ENCODE measurements around the gene GJB2. TPM values are rescaled to one million over a fixed set of nuclear protein-coding genes. Genes with fewer than 3 reads are reported as not detected.
A peak's percentile ranks its signal among the peaks of the same experiment; 100 is the strongest.
"Not testable (repeated sequence)": the region's sequence is repeated elsewhere in the genome, so short reads cannot be mapped to it uniquely, and the experiment has no call there.

Gene GJB2
- total RNA-seq, 2 experiments from 2014 or later = 0.72 to 0.89 TPM

- no peaks in the 10 kb centered on the region for H3K9me3 Mint-ChIP-seq
These were observed 32.1 kb downstream of the GJB2 start, which contains the start of gene GJA3 for GRCh38 chr13:20160306-20161274. Gene GJA3, minus strand, starts transcription at chr13:20161052. Its CDS starts 17,764 bp downstream, at chr13:20143288.

GRCh38 chr13:20159646-20160305 is 33.0 kb downstream of the GJB2 start:
- H3K27ac Mint-ChIP-seq = no peak overlapping the region
- CTCF ChIA-PET = interaction anchor here (0.6 to 2.9 kb wide), 6 partner anchors 23 to 69 kb away, joined by 3 to 11 read pairs (median 4); no protein-coding TSS in a partner anchor
- H3K36me3 Mint-ChIP-seq (ENCODE audit: low read depth) = no peaks in the 10 kb centered on the region
- intact Hi-C loops (cut with micrococcal nuclease) = loop anchor here (2.0 to 10.0 kb wide), 3 partner anchors 377 to 1007 kb away; partner anchors contain the start of gene PSPC1
- no peak for DNase-seq
- H3K27me3 Mint-ChIP-seq (ENCODE audit: low read depth) = peaks cover 44% of the 10 kb centered on the region
- H3K4me1 Mint-ChIP-seq (ENCODE audit: low read depth) = peaks cover 8% of the 10 kb centered on the region
- H3K4me3 Mint-ChIP-seq = peak overlapping the region; percentile 52
- H3K9me3 Mint-ChIP-seq = no peaks in the 10 kb centered on the region

More at GRCh38 chr13:20160306-20161274, 32.1 kb downstream of the GJB2 start, which contains the start of gene GJA3:
- peaks cover 44% of the 10 kb centered on the region for H3K27me3 Mint-ChIP-seq (ENCODE audit: low read depth)
- intact Hi-C loops (cut with micrococcal nuclease) = loop anchor here (2.0 to 10.0 kb wide), 3 partner anchors 378 to 1008 kb away; partner anchors contain the start of gene PSPC1
- CTCF ChIA-PET = interaction anchor here (0.6 to 2.9 kb wide), 5 partner anchors 23 to 69 kb away, joined by 4 to 11 read pairs (median 5); no protein-coding TSS in a partner anchor
- peak within 1 kb of the TSS; percentile 73 for H3K4me3 Mint-ChIP-seq
- peaks cover 8% of the 10 kb centered on the region for H3K4me1 Mint-ChIP-seq (ENCODE audit: low read depth)
- H3K36me3 Mint-ChIP-seq (ENCODE audit: low read depth) = no peaks in the 10 kb centered on the region
- peak; percentile 68 for DNase-seq
- no peak within 1 kb of the TSS for H3K27ac Mint-ChIP-seq

- DNase-seq = no peak
- Mint-ChIP-seq H3K4me1 (ENCODE audit: low read depth) (peaks cover 6% of the 10 kb centered on the region), H3K36me3 (ENCODE audit: low read depth) (no peaks in the 10 kb centered on the region), H3K4me3 (no peak overlapping the region), H3K27ac (no peak overlapping the region), H3K27me3 (ENCODE audit: low read depth) (peaks cover 38% of the 10 kb centered on the region), H3K9me3 (no peaks in the 10 kb centered on the region)
- intact Hi-C loops (cut with micrococcal nuclease) = no loop called here
- CTCF ChIA-PET = interaction anchor here (0.7 to 0.8 kb wide), 2 partner anchors 29 to 713 kb away, joined by 3 read pairs; no protein-coding TSS in a partner anchor
These were observed 35.5 kb downstream of the GJB2 start for GRCh38 chr13:20157151-20157796.

- Mint-ChIP-seq H3K27ac (no peak overlapping the region), H3K9me3 (no peaks in the 10 kb centered on the region), H3K4me3 (no peak overlapping the region), H3K4me1 (ENCODE audit: low read depth) (peaks cover 6% of the 10 kb centered on the region), H3K36me3 (ENCODE audit: low read depth) (no peaks in the 10 kb centered on the region), H3K27me3 (ENCODE audit: low read depth) (peaks cover 35% of the 10 kb centered on the region)
- intact Hi-C loops (cut with micrococcal nuclease) = no loop called here
- CTCF ChIA-PET = interaction anchor here (0.8 kb wide), 1 partner anchor 29 kb away, joined by 3 read pairs; no protein-coding TSS in a partner anchor
- DNase-seq = no peak
These were observed 36.0 kb downstream of the GJB2 start for GRCh38 chr13:20156702-20157101.

GRCh38 chr13:20153290-20153689 is 39.4 kb downstream of the GJB2 start:
- H3K27ac Mint-ChIP-seq; H3K9me3 Mint-ChIP-seq; DNase-seq; H3K36me3 Mint-ChIP-seq (ENCODE audit: low read depth); H3K4me1 Mint-ChIP-seq (ENCODE audit: low read depth); H3K4me3 Mint-ChIP-seq; intact Hi-C loops (cut with micrococcal nuclease): not testable (repeated sequence)
- H3K27me3 Mint-ChIP-seq (ENCODE audit: low read depth) = peaks cover 26% of the 10 kb centered on the region
- CTCF ChIA-PET = interaction anchor here (0.6 kb wide), 1 partner anchor 11 kb away, joined by 6 read pairs; no protein-coding TSS in a partner anchor

GRCh38 chr13:20151612-20152011 is 41.1 kb downstream of the GJB2 start:
- Mint-ChIP-seq H3K4me3 (no peak overlapping the region), H3K27ac (no peak overlapping the region), H3K27me3 (ENCODE audit: low read depth) (peaks cover 18% of the 10 kb centered on the region), H3K9me3 (no peaks in the 10 kb centered on the region), H3K4me1 (ENCODE audit: low read depth) (no peaks in the 10 kb centered on the region), H3K36me3 (ENCODE audit: low read depth) (no peaks in the 10 kb centered on the region)
- no peak for DNase-seq
- intact Hi-C loops (cut with micrococcal nuclease) = no loop called here
- CTCF ChIA-PET = interaction anchor here (1.0 kb wide), 1 partner anchor 11 kb away, joined by 3 read pairs; no protein-coding TSS in a partner anchor

- Mint-ChIP-seq H3K4me1 (ENCODE audit: low read depth) (no peaks in the 10 kb centered on the region), H3K27ac (no peak overlapping the region), H3K9me3 (no peaks in the 10 kb centered on the region), H3K36me3 (ENCODE audit: low read depth) (no peaks in the 10 kb centered on the region), H3K4me3 (no peak overlapping the region), H3K27me3 (ENCODE audit: low read depth) (peaks cover 22% of the 10 kb centered on the region)
- intact Hi-C loops (cut with micrococcal nuclease) = no loop called here
- CTCF ChIA-PET = interaction anchor here (1.0 kb wide), 1 partner anchor 12 kb away, joined by 3 read pairs; no protein-coding TSS in a partner anchor
- no peak for DNase-seq
These were observed 41.7 kb downstream of the GJB2 start for GRCh38 chr13:20151016-20151415.

GRCh38 chr13:20150561-20150960 is 42.2 kb downstream of the GJB2 start:
- no peak overlapping the region for H3K27ac Mint-ChIP-seq
- peaks cover 24% of the 10 kb centered on the region for H3K27me3 Mint-ChIP-seq (ENCODE audit: low read depth)
- CTCF ChIA-PET = no interaction called here
- no peak for DNase-seq
- intact Hi-C loops (cut with micrococcal nuclease) = no loop called here
- no peaks in the 10 kb centered on the region for H3K9me3 Mint-ChIP-seq
- no peaks in the 10 kb centered on the region for H3K36me3 Mint-ChIP-seq (ENCODE audit: low read depth)
- H3K4me1 Mint-ChIP-seq (ENCODE audit: low read depth) = no peaks in the 10 kb centered on the region
- no peak overlapping the region for H3K4me3 Mint-ChIP-seq

- H3K4me1 Mint-ChIP-seq (ENCODE audit: low read depth) = no peaks in the 10 kb centered on the region
- DNase-seq = no peak
- intact Hi-C loops (cut with micrococcal nuclease) = no loop called here
- H3K36me3 Mint-ChIP-seq (ENCODE audit: low read depth) = no peaks in the 10 kb centered on the region
- H3K27me3 Mint-ChIP-seq (ENCODE audit: low read depth) = peaks cover 24% of the 10 kb centered on the region
- CTCF ChIA-PET = no interaction called here
- H3K27ac Mint-ChIP-seq = no peak overlapping the region
- H3K4me3 Mint-ChIP-seq = no peak overlapping the region
- H3K9me3 Mint-ChIP-seq = no peaks in the 10 kb centered on the region
These were observed 43.0 kb downstream of the GJB2 start for GRCh38 chr13:20149762-20150161.

- intact Hi-C loops (cut with micrococcal nuclease) = no loop called here
- CTCF ChIA-PET = no interaction called here
- Mint-ChIP-seq H3K36me3 (ENCODE audit: low read depth) (no peaks in the 10 kb centered on the region), H3K9me3 (no peaks in the 10 kb centered on the region), H3K4me3 (no peak overlapping the region), H3K4me1 (ENCODE audit: low read depth) (no peaks in the 10 kb centered on the region), H3K27me3 (ENCODE audit: low read depth) (peaks cover 28% of the 10 kb centered on the region), H3K27ac (no peak overlapping the region)
- DNase-seq = no peak
These were observed 44.1 kb downstream of the GJB2 start for GRCh38 chr13:20148501-20149183.

- H3K27me3 Mint-ChIP-seq (ENCODE audit: low read depth) = peaks cover 34% of the 10 kb centered on the region
- no peaks in the 10 kb centered on the region for H3K36me3 Mint-ChIP-seq (ENCODE audit: low read depth)
- no peak for DNase-seq
- H3K4me1 Mint-ChIP-seq (ENCODE audit: low read depth) = peaks cover 9% of the 10 kb centered on the region
- no peak overlapping the region for H3K27ac Mint-ChIP-seq
- H3K9me3 Mint-ChIP-seq = no peaks in the 10 kb centered on the region
- no peak overlapping the region for H3K4me3 Mint-ChIP-seq
- intact Hi-C loops (cut with micrococcal nuclease) = no loop called here
- CTCF ChIA-PET = interaction anchor here (1.0 to 1.6 kb wide), 3 partner anchors 9 to 19 kb away, joined by 3 read pairs; no protein-coding TSS in a partner anchor
These were observed 46.4 kb downstream of the GJB2 start for GRCh38 chr13:20146381-20146780.
